Memory B cell (primary cell): ENCODE measurements around the gene IRF2.
"Not testable (repeated sequence)": the region's sequence is repeated elsewhere in the genome, so short reads cannot be mapped to it uniquely, and the experiment has no call there.

Source experiments
- ATAC-seq: fragments of 150-1000 bp; cut with Tn5 transposase; 2 replicates; pipeline ENCODE4 v1.10.0; 2021; ENCODE audit warnings: low read depth, mild to moderate bottlenecking, moderate library complexity
- DNase-seq, 2 donors: peaks; one replicate each; pipeline ENCODE4 v3.0.0; 2022; ENCODE audit warnings: low spot score in 2 of 2
- H3K27ac Mint-ChIP-seq: one replicate; pipeline ENCODE4 v1.8.0; 2022; ENCODE audit warnings: mild to moderate bottlenecking, moderate library complexity, mixed read lengths
- H3K27me3 Mint-ChIP-seq: one replicate; pipeline ENCODE4 v1.8.0; 2022; ENCODE audit warnings: mixed read lengths
- H3K36me3 Mint-ChIP-seq: one replicate; pipeline ENCODE4 v1.8.0; 2022; ENCODE audit warnings: mild to moderate bottlenecking, mixed read lengths
- H3K4me1 Mint-ChIP-seq: one replicate; pipeline ENCODE4 v1.8.0; 2022; ENCODE audit warnings: mixed read lengths
- H3K4me3 Mint-ChIP-seq: one replicate; pipeline ENCODE4 v1.8.0; 2022; ENCODE audit warnings: mild to moderate bottlenecking, moderate library complexity, mixed read lengths
- H3K9me3 Mint-ChIP-seq: one replicate; pipeline ENCODE4 v1.8.0; 2022; ENCODE audit warnings: mixed read lengths

The IRF2 gene

GRCh38 chr4:184351560-184352451, 122.5 kb downstream of the IRF2 start:
- Mint-ChIP-seq H3K27ac (no peak overlapping the region), H3K27me3 (peaks cover 5% of the 10 kb centered on the region), H3K36me3 (no peaks in the 10 kb centered on the region), H3K4me3 (no peak overlapping the region), H3K4me1 (peaks cover 52% of the 10 kb centered on the region), H3K9me3 (no peaks in the 10 kb centered on the region)
- DNase-seq (no peak), ATAC-seq (no peak)

DNA sequence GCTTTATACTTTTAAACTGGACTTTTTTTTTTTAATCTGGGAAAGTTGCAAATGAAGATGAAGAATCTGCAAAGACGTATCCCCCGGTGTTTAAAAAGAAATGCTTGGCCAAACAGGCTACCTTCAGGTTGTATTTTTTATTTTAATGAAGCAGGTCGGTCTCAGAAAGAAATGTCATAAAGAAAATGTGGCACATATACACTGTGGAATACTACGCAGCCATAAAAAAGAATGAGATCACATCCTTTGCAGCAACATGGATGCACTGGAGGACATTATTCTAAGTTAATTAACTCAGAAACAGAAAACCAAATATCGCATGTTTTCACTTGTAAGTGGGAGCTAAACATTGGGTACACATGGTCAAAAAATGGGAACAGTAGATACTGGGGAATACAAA, 123.4 kb downstream of the IRF2 start:
- Mint-ChIP-seq H3K27ac (no peak overlapping the region), H3K36me3 (no peaks in the 10 kb centered on the region), H3K4me1 (peaks cover 57% of the 10 kb centered on the region), H3K27me3 (peaks cover 5% of the 10 kb centered on the region), H3K9me3 (no peaks in the 10 kb centered on the region), H3K4me3 (no peak overlapping the region)
- DNase-seq (no peak), ATAC-seq (no peak)

GRCh38 chr4:184350213-184350817, 124.0 kb downstream of the IRF2 start:
- DNase-seq (no peak), ATAC-seq (no peak)
- Mint-ChIP-seq H3K9me3 (no peaks in the 10 kb centered on the region), H3K36me3 (no peaks in the 10 kb centered on the region), H3K27ac (no peak overlapping the region), H3K4me1 (peaks cover 63% of the 10 kb centered on the region), H3K27me3 (peaks cover 5% of the 10 kb centered on the region), H3K4me3 (no peak overlapping the region)

DNA sequence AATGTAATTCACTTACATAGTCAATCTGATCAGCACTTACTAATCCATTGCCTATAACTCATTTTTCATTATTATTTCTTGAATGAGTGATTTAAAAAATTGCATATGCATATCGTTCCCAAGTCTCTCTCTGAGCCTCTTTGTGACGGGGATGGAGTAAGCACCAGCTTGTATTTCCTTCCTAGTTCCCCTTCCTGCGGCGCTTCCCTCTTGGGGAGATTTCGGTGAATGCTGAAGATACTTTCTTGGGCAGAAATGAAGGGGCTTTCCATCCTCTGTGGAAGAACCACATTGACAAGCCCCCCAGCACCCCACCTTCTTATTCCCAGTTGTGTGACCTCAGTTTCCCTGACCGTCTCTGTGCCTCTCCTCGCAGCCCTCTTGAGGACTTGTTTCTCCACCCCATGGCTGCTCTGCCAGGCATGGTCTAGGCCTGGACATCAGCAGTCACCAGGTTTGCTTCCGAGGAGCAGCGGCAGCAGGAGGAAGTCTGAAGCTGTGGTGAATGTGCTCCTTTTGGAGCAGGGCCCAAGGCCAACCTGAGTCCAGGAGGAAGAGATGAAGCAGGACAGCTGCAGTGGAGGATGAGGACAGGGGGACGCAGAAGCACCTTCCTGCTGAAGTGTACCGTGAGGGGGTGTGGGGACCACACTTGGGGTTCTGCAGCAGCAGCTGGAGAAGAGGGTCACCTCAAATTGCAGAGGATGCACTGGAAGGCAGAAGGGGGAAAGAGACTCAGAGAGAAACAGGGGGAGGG, 124.9 kb downstream of the IRF2 start:
- H3K4me1 Mint-ChIP-seq = peaks cover 65% of the 10 kb centered on the region
- no peak for ATAC-seq

GRCh38 chr4:184348311-184349233, 125.8 kb downstream of the IRF2 start:
- DNase-seq = no peak
- Mint-ChIP-seq H3K4me1 (peaks cover 66% of the 10 kb centered on the region), H3K4me3 (peak overlapping the region; percentile 89), H3K27me3 (peaks cover 5% of the 10 kb centered on the region), H3K27ac (peak overlapping the region; percentile 36), H3K9me3 (no peaks in the 10 kb centered on the region), H3K36me3 (no peaks in the 10 kb centered on the region)
- no peak for ATAC-seq

More for the DNA sequence above, 124.9 kb downstream of the IRF2 start:
- DNase-seq = no peak
- peaks cover 5% of the 10 kb centered on the region for H3K27me3 Mint-ChIP-seq
- no peaks in the 10 kb centered on the region for H3K36me3 Mint-ChIP-seq
- no peak overlapping the region for H3K4me3 Mint-ChIP-seq
- no peak overlapping the region for H3K27ac Mint-ChIP-seq
- no peaks in the 10 kb centered on the region for H3K9me3 Mint-ChIP-seq

DNA sequence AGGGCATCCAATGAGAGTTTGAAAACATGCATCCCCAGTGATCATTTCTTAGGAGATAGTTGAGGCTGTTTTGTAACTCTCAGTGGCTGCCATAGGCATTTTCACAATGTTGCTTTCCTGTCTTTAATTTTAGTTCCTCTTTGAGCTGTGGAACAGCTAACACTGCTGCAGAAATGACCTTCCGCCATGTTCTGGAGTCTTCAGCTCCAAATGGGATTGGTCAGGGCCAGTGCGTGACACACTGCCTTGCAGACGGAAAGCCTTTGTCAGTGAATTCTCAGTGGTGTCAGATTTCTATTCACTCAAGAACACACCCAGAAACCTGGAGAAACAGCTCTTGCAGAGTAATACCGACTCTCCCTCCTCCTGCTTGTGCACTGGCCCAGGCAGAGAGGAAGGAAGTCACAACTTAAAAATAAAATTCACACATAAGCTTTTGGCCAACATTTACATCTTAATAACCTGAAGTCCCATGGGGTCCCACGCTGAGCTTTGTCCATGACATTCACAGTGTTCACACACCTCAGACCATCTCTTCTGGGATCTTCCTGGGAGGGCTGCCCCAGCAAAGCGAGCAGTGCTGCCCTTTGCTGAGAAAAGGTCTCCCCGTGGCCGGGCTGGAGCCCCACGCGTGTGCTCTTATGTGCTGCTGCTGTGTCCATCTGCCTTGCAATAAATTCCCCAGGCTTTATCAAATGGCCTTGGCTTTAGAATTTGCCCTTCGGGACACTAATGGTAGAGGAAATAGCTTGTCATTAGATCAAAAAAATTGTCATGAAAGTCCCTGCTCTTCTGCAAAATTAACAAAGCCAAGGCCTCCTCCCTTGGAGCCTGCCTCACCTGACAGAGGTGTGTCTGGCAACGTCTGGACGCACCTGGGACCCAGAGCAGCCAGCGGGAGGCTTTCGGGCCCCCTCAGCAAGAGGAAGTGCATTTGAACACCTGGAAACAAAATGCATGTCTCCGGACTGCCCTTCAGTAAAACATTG, 126.8 kb downstream of the IRF2 start:
- H3K9me3 Mint-ChIP-seq = no peaks in the 10 kb centered on the region
- peak; percentile 69 for ATAC-seq
- H3K27me3 Mint-ChIP-seq = peaks cover 5% of the 10 kb centered on the region
- DNase-seq = peak in 1 of 2 donors; percentile 35
- H3K4me1 Mint-ChIP-seq = peaks cover 65% of the 10 kb centered on the region
- peak overlapping the region; percentile 89 for H3K4me3 Mint-ChIP-seq
- no peaks in the 10 kb centered on the region for H3K36me3 Mint-ChIP-seq
- peak overlapping the region; percentile 36 for H3K27ac Mint-ChIP-seq

DNA sequence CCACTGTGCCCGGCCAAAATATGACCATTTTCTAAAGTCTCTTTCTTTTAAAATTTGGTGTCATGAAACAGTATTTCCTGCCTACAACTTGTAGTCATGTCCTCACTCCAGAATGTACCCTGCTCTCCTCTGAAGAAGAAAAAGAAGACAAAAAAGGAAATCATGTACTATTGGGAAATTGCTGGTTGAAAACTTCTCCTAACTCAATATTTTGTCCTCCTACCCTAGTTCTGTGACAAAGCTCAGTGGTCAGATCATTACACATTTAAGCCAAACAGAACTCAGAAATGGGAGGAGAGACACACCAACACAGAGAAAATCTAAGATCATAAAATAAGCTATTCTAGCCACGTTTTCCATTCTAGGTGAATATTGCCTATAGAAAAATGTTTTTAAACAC, 127.7 kb downstream of the IRF2 start:
- Mint-ChIP-seq H3K4me1 (peaks cover 68% of the 10 kb centered on the region), H3K4me3 (peak overlapping the region; percentile 89), H3K36me3 (no peaks in the 10 kb centered on the region), H3K9me3 (no peaks in the 10 kb centered on the region), H3K27me3 (peaks cover 5% of the 10 kb centered on the region), H3K27ac (peak overlapping the region; percentile 2)
- DNase-seq (no peak), ATAC-seq (no peak)

GRCh38 chr4:184346273-184346672, 128.1 kb downstream of the IRF2 start:
- Mint-ChIP-seq H3K4me3 (peak overlapping the region; percentile 89), H3K4me1 (peaks cover 71% of the 10 kb centered on the region)
- not testable (repeated sequence) for H3K36me3 Mint-ChIP-seq, ATAC-seq, H3K27me3 Mint-ChIP-seq, H3K9me3 Mint-ChIP-seq, DNase-seq, H3K27ac Mint-ChIP-seq

GRCh38 chr4:184345573-184345922, 128.8 kb downstream of the IRF2 start:
- no peaks in the 10 kb centered on the region for H3K9me3 Mint-ChIP-seq
- H3K36me3 Mint-ChIP-seq = no peaks in the 10 kb centered on the region
- DNase-seq = no peak

DNA sequence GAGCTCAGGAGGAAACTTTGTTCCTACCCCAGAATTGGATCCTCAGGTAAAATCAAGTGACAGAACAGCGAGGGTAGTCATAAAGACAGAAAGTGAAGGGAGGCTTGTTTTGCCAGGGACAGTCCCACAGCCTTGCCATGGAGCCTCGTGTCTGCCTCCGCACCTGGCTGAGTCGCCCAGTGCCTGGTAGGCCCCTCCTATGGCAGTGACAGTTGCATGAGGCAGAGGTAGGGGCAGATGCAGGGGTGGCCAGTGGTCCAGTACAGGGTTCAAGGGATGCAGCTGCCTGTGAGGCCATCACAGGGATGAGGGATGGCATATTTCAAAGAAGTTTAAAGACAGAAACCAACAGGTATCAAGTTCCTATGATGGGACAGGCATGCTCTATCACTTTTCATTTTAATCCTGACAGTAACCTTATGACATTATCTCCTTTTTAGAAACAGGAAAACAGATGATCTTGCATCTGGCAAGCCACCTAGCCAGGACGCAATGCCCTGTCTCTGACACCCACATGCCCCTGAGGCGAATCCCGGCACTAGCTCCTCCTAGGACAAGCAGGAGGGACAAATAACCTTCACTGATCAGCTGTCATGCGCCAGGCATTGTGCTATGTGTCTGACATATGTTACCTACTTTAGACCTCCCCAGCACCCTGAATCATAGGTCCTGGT, 129.3 kb downstream of the IRF2 start:
- peak overlapping the region; percentile 66 for H3K27ac Mint-ChIP-seq
- H3K4me3 Mint-ChIP-seq = peak overlapping the region; percentile 78
- ATAC-seq (no peak), DNase-seq (no peak)
- H3K36me3 Mint-ChIP-seq = no peaks in the 10 kb centered on the region
- no peaks in the 10 kb centered on the region for H3K9me3 Mint-ChIP-seq
- H3K27me3 Mint-ChIP-seq = peaks cover 5% of the 10 kb centered on the region
- H3K4me1 Mint-ChIP-seq = peaks cover 72% of the 10 kb centered on the region

More at GRCh38 chr4:184345573-184345922, 128.8 kb downstream of the IRF2 start:
- Mint-ChIP-seq H3K27me3 (peaks cover 5% of the 10 kb centered on the region), H3K27ac (peak overlapping the region; percentile 66), H3K4me3 (peak overlapping the region; percentile 4), H3K4me1 (peaks cover 72% of the 10 kb centered on the region)
- no peak for ATAC-seq

DNA sequence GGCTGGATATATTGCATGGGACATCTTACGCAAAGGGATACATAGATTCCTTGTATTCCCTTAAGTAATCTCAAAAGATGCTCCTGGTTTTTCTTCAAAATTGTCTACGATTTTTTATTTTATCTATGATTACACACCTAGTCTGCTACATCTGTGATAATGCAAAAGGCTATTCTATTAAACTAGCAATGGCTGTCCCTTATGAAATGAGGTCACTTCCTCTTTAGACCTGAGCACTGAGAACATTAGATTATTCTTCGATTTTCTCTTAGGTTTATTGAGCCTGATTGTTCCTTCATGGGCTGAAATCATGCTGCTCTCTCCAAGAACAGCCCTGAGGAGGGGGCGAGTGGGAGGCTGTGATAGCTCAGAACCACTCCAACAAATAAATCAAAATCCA, 129.9 kb downstream of the IRF2 start:
- ATAC-seq (peak; percentile 23), DNase-seq (no peak)
- H3K9me3 Mint-ChIP-seq = no peaks in the 10 kb centered on the region
- H3K27ac Mint-ChIP-seq = peak overlapping the region; percentile 66
- H3K4me3 Mint-ChIP-seq = peak overlapping the region; percentile 78
- H3K27me3 Mint-ChIP-seq = peaks cover 3% of the 10 kb centered on the region
- no peaks in the 10 kb centered on the region for H3K36me3 Mint-ChIP-seq
- H3K4me1 Mint-ChIP-seq = peaks cover 66% of the 10 kb centered on the region
